SH-SY5Y (cell line): ENCODE results near the gene SEC61A2.

Experiments used
- GATA2 ChIP-seq: IDR thresholded peaks from 2 replicates; pipeline ENCODE4 v1.6.1; 2011; ENCODE audit warnings: mild to moderate bottlenecking, low read depth, low read length
- GATA3 ChIP-seq: IDR thresholded peaks from 2 replicates; pipeline ENCODE4 v1.6.1; 2011; ENCODE audit warnings: low read depth, mild to moderate bottlenecking, low read length, moderate library complexity

DNA sequence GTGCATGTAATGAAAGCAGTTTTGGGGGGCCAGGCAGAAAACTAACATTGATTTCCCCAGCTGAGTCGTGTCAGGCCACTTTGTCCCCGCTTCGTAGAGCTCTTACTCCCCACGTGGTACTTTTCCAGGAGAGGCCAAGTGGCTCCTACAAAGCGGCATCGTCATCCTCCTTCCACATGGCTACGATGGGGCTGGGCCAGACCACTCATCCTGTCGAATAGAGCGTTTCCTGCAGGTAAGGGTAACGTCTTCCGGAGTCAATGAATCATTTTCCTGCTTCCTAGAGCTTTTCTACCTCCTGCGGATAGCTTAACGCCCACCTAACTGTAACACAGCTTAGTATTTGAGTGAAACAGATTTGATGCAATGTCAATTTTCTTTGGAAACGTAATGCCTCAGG, 21.7 kb upstream of the SEC61A2 start:
- TF ChIP-seq GATA2 (no peak), GATA3 (no peak)
